Activated CD8-positive, alpha-beta memory T cell treated with anti-CD3 and anti-CD28 coated beads for 1 hour (primary cell): ENCODE data around the gene ZNF202.
A peak's percentile ranks its signal among the peaks of the same experiment; 100 is the strongest.
"Not testable (repeated sequence)": the region's sequence is repeated elsewhere in the genome, so short reads cannot be mapped to it uniquely, and the experiment has no call there.

ENCODE experiments used
- DNase-seq, 2 donors: peaks; one replicate each; pipeline ENCODE4 v3.0.0-alpha.2; 2020; ENCODE audit warnings: low read depth in 1 of 2; ENCODE audit errors: extremely low read depth in 1 of 2

Gene ZNF202

DNA sequence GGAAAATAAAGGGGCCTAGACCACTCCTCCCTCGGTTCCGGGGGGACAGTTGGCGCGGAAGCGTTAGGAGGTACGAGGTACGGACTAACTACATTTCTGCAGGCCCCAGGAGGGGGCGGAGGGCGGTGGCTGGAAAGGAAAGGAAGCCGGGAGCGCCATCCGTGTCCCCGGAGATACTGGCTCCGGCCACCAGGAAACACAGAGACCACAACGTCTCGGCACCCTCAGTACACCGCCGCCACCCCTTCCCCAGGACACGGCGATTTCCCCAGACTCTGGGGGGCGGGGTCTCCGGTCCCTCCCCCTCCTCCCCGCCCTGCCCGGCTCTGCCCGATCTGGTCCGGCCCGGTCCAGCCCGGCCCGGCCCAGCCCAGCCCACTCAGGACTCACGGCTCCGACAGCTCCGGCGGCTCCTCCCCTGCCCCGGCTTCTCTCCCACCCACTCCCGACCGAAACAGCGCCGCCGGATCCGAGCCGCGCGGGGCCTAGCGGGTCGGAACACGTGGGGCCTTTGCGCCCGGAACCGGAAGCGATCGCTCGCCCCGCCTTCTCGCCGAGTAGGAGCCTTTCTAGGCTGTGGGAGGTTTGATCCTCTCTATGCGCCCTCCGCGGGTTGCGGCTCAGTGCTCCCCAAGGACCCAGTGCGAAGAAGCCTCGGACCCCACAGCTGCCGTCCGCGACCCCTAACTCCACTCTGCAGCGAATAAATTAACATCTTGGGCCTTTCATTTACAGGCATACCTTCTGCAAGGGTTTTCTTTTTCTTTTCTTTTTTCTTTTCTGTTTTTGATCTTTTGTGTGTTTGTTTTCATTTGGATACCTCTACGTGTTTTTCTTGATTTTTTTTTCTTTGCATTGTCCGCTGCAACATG lies at the start of gene ZNF202:
Gene ZNF202, minus strand, starts transcription at position 502 of the 872 bp plus-strand sequence. CDS start 10,772 bp downstream, outside the sequence.
- DNase-seq: peak; percentile 69 to 82

DNA sequence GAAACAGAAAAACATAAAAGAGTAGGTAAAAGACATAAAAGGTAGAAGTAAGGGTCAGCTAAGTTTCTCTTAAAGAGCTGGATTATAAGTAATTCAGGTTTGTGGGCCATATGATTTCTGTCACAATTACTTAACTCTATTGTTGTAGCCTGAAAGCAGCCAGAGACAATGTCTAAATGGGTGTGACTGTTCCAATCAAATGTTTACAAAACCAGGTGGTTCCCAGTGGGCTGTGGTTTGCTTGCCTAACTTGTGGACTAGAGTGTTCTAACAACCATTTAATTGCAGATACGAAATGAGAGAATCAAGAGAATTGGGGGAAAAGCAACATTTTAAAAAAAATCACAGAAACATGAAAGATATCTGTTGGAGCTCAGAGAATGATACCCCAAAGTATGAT lies 42.1 kb upstream of the ZNF202 start:
- DNase-seq: no peak

DNA sequence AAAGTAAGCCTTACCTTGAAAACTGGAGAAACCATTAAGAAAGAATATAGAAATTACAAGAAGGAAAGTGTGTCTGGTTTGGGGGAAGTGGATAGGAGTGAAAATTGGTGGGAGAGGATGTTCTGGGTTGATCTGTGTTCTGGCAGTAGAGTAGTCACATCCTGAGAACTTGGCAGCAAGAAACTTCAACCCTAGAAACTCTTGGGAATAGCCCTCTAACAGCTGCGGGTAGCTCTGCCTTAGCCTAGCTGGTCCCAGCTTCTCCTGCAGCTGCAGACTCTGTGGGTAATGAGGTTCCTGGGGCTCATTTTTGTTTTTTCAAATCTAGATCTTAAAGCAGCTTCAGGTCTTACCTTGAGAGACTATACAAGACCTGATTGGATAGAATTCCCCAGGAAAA lies 37.1 kb upstream of the ZNF202 start:
- no peak for DNase-seq

- DNase-seq: no peak
These were observed 34.5 kb upstream of the ZNF202 start for GRCh38 chr11:123775715-123776549.

- DNase-seq: no peak
These were observed 33.8 kb upstream of the ZNF202 start for GRCh38 chr11:123775289-123775688.

GRCh38 chr11:123773959-123774358 lies 32.5 kb upstream of the ZNF202 start:
- DNase-seq: no peak

GRCh38 chr11:123773026-123773425 lies 31.6 kb upstream of the ZNF202 start:
- DNase-seq: no peak

- DNase-seq: no peak
These were observed 30.2 kb upstream of the ZNF202 start for GRCh38 chr11:123771664-123772063.

GRCh38 chr11:123770712-123771111 lies 29.3 kb upstream of the ZNF202 start:
- DNase-seq: no peak

GRCh38 chr11:123765601-123766000 lies 24.1 kb upstream of the ZNF202 start:
- no peak for DNase-seq

DNA sequence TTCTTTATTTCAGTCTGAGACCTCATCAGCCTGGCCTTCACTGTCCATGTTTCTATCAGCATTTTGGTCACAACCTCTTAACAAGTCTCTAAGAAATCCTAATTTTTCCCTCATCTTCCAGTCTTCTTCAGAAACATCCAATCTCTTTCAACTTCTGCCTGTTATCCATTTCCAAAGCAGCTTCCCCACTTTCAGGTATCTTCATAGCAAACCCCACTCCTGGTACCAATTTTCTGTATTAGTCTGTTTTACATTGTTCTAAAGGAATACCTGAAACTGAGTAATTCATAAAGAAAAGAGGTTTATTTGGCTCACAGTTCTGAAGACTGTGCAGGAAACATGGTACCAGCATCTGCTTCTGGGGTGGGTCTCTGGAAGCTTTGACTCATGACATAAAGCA lies 21.0 kb upstream of the ZNF202 start:
- no peak for DNase-seq

- DNase-seq: no peak
These were observed 19.4 kb upstream of the ZNF202 start for GRCh38 chr11:123760894-123761293.

DNA sequence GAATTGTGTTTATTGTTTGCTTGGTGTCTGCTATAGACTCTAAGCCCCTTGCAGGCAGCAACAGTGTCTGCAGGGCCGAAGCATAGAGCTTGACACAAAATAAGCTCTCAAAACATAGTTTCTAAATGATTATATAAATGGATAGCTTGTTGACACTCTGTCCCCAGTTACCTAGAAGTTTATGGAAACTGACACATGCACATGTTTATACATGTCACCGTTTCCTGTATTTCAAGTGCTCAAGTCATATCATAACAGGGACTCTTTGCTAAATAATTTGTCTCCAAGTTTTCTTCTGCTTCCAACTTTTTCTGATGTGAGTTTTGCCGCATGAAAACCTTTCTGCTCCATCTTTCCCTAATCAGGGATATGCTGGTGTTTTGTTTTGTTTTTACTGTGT lies 16.5 kb upstream of the ZNF202 start:
- DNase-seq: no peak

DNA sequence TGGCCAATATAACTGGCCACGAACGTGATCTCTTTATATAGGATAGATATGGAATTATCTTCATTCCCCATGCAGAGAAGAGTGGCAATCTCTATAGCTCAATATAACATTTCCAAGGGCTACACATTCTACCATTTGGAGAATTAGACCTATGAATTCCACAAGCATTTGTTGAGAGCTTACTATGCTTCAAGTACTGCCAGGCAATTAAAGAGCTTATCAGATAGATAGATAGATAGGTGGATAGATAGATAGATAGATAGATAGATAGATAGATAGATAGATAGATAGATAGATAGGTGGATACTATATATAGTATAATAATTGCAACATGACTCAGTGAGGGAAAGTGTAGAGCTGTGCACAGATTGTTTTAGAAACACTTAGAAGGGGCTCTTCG lies 14.4 kb upstream of the ZNF202 start:
- DNase-seq: no peak

- DNase-seq: no peak
These were observed 13.9 kb upstream of the ZNF202 start for GRCh38 chr11:123755344-123755743.

GRCh38 chr11:123754101-123754568 lies 12.7 kb upstream of the ZNF202 start, which contains the start of gene OR6X1:
OR6X1 (minus strand) TSS chr11:123754518; CDS start chr11:123754518, 0 bp downstream.
- DNase-seq: no peak

DNA sequence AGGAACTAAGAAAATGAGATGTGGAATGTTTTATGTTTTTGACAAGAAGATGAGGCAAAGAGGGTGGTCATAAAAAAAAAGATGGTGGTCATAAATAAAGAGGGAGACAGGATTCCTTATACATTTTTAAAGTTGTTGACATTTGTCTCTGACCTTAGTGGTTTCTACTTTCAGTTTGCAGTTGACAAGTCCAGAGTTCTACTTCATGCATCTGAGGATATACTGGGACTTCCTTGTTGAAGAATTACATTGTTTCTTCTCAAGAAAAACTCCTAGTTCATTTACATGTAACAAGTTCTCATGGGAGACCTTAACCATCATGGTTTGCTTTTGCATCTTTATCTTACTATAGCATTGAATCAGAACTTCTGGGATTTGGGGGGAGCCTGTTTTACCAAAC lies 11.7 kb upstream of the ZNF202 start:
- no peak for DNase-seq

- DNase-seq: no peak
These were observed 10.3 kb upstream of the ZNF202 start for GRCh38 chr11:123751781-123752180.

- DNase-seq: not testable (repeated sequence)
These were observed 6.9 kb upstream of the ZNF202 start for GRCh38 chr11:123748349-123748748.

- no peak for DNase-seq
These were observed 4.4 kb upstream of the ZNF202 start for GRCh38 chr11:123745764-123746451.

GRCh38 chr11:123742724-123743120 lies 1.3 kb upstream of the ZNF202 start:
- DNase-seq: no peak
